Epithelial cell of proximal tubule (primary cell): ENCODE measurements around the gene CAMK2D. TPM values are rescaled to one million over a fixed set of nuclear protein-coding genes. Genes with fewer than 3 reads are reported as not detected.

ENCODE experiments used
- DNase-seq: peaks from one replicate; pipeline ENCODE4 v3.0.0-alpha.2; 2011; ENCODE audit warnings: low read depth
- H3K4me3 ChIP-seq: 2 replicates; pipeline ENCODE4 v1.5.1; 2011; ENCODE audit warnings: low read depth, mild to moderate bottlenecking, low read length
- CTCF ChIP-seq: conservative IDR thresholded peaks from 2 replicates; pipeline ENCODE4 v1.5.1; 2012; ENCODE audit warnings: low read depth, mild to moderate bottlenecking, low read length
- total RNA-seq: library from RNA; depleted of rRNA; stranded (reverse); fragments of >200 nt; gene quantifications from 2 replicates; pipeline ENCODE4 v1.2.3, GENCODE V29; 2015

CAMK2D gene
- total RNA-seq, 1 donor from 2014 or later, result 42.2 TPM

DNA sequence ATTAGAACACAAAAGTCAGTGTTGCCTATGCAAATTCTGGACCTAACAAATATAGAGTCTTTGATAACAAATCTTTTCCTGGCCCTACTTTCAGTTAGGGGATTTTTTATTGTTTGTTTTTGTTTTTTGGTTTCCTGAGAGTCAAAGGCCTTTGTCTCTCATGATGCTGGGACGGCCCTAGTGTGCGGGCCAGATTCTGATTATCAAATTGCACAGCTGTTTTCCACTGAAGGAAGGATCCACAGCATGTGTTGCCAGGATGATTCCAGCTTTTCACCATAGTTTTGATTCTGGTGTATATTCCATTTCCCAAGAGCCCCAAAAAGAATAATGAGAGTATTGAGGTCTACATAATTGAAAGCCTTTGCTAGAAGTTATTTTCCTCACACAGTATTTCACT lies 248.2 kb downstream of the CAMK2D start:
- no peak for TF ChIP-seq CTCF
- H3K4me3 ChIP-seq, result no peak overlapping the region
- no peak for DNase-seq

DNA sequence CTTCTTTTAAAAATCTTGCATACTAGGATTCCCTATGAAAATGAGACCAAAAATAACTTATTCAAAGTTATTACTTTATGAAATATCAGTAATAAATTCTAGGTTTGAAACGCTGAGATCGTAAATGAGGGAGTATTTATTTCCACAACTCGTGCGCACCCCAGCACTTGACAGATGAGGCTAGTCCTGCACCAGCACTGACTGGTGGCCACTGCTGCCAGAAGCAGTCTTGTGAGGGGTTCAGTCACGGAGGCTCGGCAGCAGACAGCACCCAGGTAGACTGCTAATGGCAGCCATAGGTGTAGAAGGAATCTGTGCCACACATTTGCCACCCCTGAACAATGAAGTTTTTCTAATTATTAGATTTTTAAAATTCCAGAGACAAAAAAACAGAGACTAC lies 248.7 kb downstream of the CAMK2D start:
- no peak for TF ChIP-seq CTCF
- H3K4me3 ChIP-seq, result no peak overlapping the region
- DNase-seq, result no peak

- no peak for DNase-seq
- TF ChIP-seq CTCF, result no peak
Measured at GRCh38 chr4:113511944-113512343, 249.6 kb downstream of the CAMK2D start.

GRCh38 chr4:113509851-113510250 lies 251.7 kb downstream of the CAMK2D start:
- no peak overlapping the region for H3K4me3 ChIP-seq
- TF ChIP-seq CTCF, result no peak
- no peak for DNase-seq

More at GRCh38 chr4:113511944-113512343, 249.6 kb downstream of the CAMK2D start:
- H3K4me3 ChIP-seq, result no peak overlapping the region

DNA sequence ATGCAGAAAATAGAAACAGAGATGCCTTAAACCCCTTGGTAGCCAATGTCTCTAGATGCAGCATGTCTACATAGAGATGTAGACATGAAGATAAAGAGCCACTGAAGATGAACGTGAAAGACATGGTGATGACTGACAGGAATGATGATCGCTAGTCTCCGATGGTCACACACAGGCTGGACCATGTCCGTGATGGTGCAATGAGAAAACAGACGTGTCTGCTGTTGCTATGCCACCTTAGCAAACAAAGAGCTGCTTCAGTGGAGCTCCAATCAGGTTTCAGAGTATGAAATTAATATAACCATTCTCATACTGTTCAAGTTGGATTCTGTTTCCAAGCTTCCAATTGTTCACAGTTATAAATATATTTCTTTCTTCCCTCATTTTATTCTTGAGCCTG lies 256.5 kb downstream of the CAMK2D start:
- no peak for TF ChIP-seq CTCF
- no peak overlapping the region for H3K4me3 ChIP-seq
- no peak for DNase-seq

DNA sequence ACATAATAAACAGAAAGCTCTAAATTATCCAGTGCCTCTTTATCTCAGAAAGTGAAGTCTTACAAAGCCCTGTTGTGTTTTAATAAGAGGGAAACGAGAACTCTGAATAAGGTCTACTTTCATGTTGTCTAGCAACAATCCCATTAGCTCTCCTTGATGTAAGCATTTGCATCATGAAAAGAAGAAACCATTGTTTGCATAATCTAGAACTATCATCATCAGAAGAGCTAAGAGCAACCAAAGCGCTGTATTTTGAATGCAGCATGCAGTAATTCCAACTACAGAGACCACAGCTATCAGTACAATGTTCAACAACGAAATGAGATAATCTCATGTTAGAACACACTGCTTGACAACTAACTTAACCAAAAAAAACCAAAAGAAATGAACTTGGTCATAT lies 257.1 kb downstream of the CAMK2D start:
- no peak for DNase-seq
- TF ChIP-seq CTCF, result no peak
- no peak overlapping the region for H3K4me3 ChIP-seq

GRCh38 chr4:113503691-113504090 lies 257.8 kb downstream of the CAMK2D start:
- no peak for DNase-seq
- TF ChIP-seq CTCF, result no peak
- no peak overlapping the region for H3K4me3 ChIP-seq
